PC-9 (cell line): ENCODE results near the gene TMEM258.

Experiments used
- CTCF ChIP-seq: fragments of 200-600 bp; sonication (generic); conservative IDR thresholded peaks from 2 replicates; pipeline ENCODE4 v1.6.1; 2017; ENCODE audit warnings: mixed run types, antibody characterized with exemption, mild to moderate bottlenecking, moderate library complexity
- EZH2 ChIP-seq: fragments of 200-600 bp; sonication (generic); IDR thresholded peaks from 2 replicates; pipeline ENCODE4 v1.8.0; 2017; ENCODE audit warnings: antibody characterized with exemption, low read depth

- TF ChIP-seq CTCF: no peak
- TF ChIP-seq EZH2: no peak
These were observed 18.6 kb downstream of the TMEM258 start for GRCh38 chr11:61773809-61774208.
